GM12878 (cell line): ENCODE data around the gene SYCE1L. TPM values are rescaled to one million over a fixed set of nuclear protein-coding genes. Genes with fewer than 3 reads are reported as not detected.

Experiments used
- ATAC-seq: fragments of 200-7000 bp; cut with Tn5 transposase; 3 replicates; pipeline ENCODE4 v1.9.1; 2020; ENCODE audit warnings: mild to moderate bottlenecking, moderate library complexity
- BruUV-seq: library from RNA; stranded (reverse); fragments of 400-500 nt; replicated peaks from 2 replicates; lab custom pipeline; 2021; lab: Mats Ljungman, UMichigan
- CTCF ChIA-PET: fragments of 300-600 bp; sonication (Branson Sonifier 250); formaldehyde crosslinking; extraction: SDS; loops from one replicate; lab custom pipeline; 2021; ENCODE audit warnings: inconsistent platforms; lab: Yijun Ruan, JAX
- POLR2A ChIA-PET: fragments of 350-600 bp; formaldehyde crosslinking; extraction: SDS; loops from one replicate; lab custom pipeline; 2021; ENCODE audit warnings: inconsistent platforms; lab: Charles Lee
- RAD21 ChIA-PET: fragments of 300-600 bp; sonication (Branson Sonifier 250); formaldehyde crosslinking; loops from one replicate; lab custom pipeline; 2023; ENCODE audit warnings: antibody characterized with exemption; ENCODE audit not compliant: unreplicated experiment; lab: Charles Lee
- SMC1A ChIA-PET: fragments of 300-600 bp; sonication (Branson Sonifier 250); formaldehyde crosslinking; loops from one replicate; lab custom pipeline; 2023; ENCODE audit not compliant: unreplicated experiment, uncharacterized antibody; lab: Charles Lee
- DNase-seq: peaks from one replicate; pipeline ENCODE4 v3.0.0-alpha.2; 2011; ENCODE audit warnings: low read depth, low spot score
- FAIRE-seq: peaks from 3 replicates; lab custom pipeline; 2011; peaks lifted over from hg19 to GRCh38; lab: Jason Lieb, UNC
- H2AFZ ChIP-seq: 2 replicates; pipeline ENCODE4 v1.6.0; 2011; ENCODE audit warnings: low read depth, low read length, control low read depth; ENCODE audit not compliant: control insufficient read depth
- H3K27ac ChIP-seq: 2 replicates; pipeline ENCODE4 v1.5.1; 2011; ENCODE audit warnings: control low read depth; ENCODE audit not compliant: control insufficient read depth, insufficient read depth
- H3K27me3 ChIP-seq, 2 experiments: replicated peaks in 1 of 2; 2 replicates each; pipeline versions ENCODE4 v1.6.0 to v1.6.1; 2011; ENCODE audit warnings: low read length in 1 of 2; ENCODE audit not compliant: control insufficient read depth in 2 of 2, insufficient read depth in 2 of 2
- H3K36me3 ChIP-seq, 2 experiments: 2 replicates each; pipeline ENCODE4 v1.5.1; 2011; ENCODE audit warnings: low read length in 1 of 2; ENCODE audit not compliant: control insufficient read depth in 2 of 2, insufficient read depth in 2 of 2
- H3K4me1 ChIP-seq: 2 replicates; pipeline ENCODE4 v1.6.1; 2011; ENCODE audit warnings: mild to moderate bottlenecking, low read length, moderate library complexity, mixed read lengths; ENCODE audit not compliant: control insufficient read depth, insufficient read depth
- H3K4me2 ChIP-seq: 2 replicates; pipeline ENCODE4 v1.6.0; 2011; ENCODE audit warnings: control low read depth; ENCODE audit not compliant: control insufficient read depth, insufficient read depth
- H3K4me3 ChIP-seq: fragments of 200-600 bp; sonication (generic); 2 replicates; pipeline ENCODE4 v1.5.1; 2016
- H3K79me2 ChIP-seq: 2 replicates; pipeline ENCODE4 v1.6.0; 2011; ENCODE audit warnings: low read length; ENCODE audit not compliant: control insufficient read depth, insufficient read depth
- H3K9ac ChIP-seq: 2 replicates; pipeline ENCODE4 v1.8.0; 2011; ENCODE audit warnings: low read length, control low read depth, mixed read lengths; ENCODE audit not compliant: control insufficient read depth, insufficient read depth
- H3K9me3 ChIP-seq: replicated peaks from 3 replicates; pipeline ENCODE4 v1.5.1; 2011; ENCODE audit warnings: mild to moderate bottlenecking, low read length; ENCODE audit not compliant: control insufficient read depth, insufficient read depth
- H4K20me1 ChIP-seq: 2 replicates; pipeline ENCODE4 v1.6.0; 2011; ENCODE audit not compliant: control insufficient read depth, insufficient read depth
- BCL11A ChIP-seq: IDR thresholded peaks from 2 replicates; pipeline ENCODE4 v1.6.1; 2011; ENCODE audit warnings: low read depth, low read length
- CBX5 ChIP-seq: sonication (generic); IDR thresholded peaks from 2 replicates; pipeline ENCODE4 v1.6.1; 2016; ENCODE audit warnings: low read depth, moderate library complexity, mild to moderate bottlenecking, inconsistent platforms
- KAT2A ChIP-seq: conservative IDR thresholded peaks from 2 replicates; pipeline ENCODE4 v1.6.1; 2011; ENCODE audit warnings: low read depth, low read length; ENCODE audit not compliant: control insufficient read depth
- LARP7 ChIP-seq: fragments of 450-650 bp; IDR thresholded peaks from 2 replicates; pipeline ENCODE4 v1.6.1; 2017; ENCODE audit warnings: mild to moderate bottlenecking
- NR2F1 ChIP-seq: fragments of 450-650 bp; conservative IDR thresholded peaks from 2 replicates; pipeline ENCODE4 v1.6.1; 2017; ENCODE audit warnings: mild to moderate bottlenecking
- SRF ChIP-seq, 2 experiments: IDR thresholded peaks; 2 replicates each; pipeline ENCODE4 v1.6.1; 2011; ENCODE audit warnings: low read depth in 2 of 2, low read length in 2 of 2, mild to moderate bottlenecking in 1 of 2, moderate library complexity in 1 of 2
- WGBS: methylation state at CpG from one replicate; pipeline ENCODE4 v1.1.6; 2016; ENCODE audit warnings: low lambda C conversion rate; ENCODE audit not compliant: insufficient replicate concordance, insufficient coverage; ENCODE audit errors: missing lambda C conversion rate; 5-methylcytosine and 5-hydroxymethylcytosine counted together
- in situ Hi-C: fragments of 300-500 bp; cut with MboI; formaldehyde crosslinking; loops from 9 replicates; pipeline ENCODE4 v1.14.3; 2018; ENCODE audit warnings: mixed read lengths
- intact Hi-C: fragments of 100-400 bp; cut with micrococcal nuclease; formaldehyde crosslinking; loops from one replicate; pipeline ENCODE4 v1.14.2; 2022; ENCODE audit not compliant: unreplicated experiment
- polyA plus RNA-seq, 11 experiments: library from polyadenylated mRNA; depleted of rRNA in 4 of 11; unstranded in 6 of 11; stranded (reverse) in 5 of 11; fragments of >200 nt; fragmentation: Nextera tagmentation in 4 of 11; fragmentation: Illumina TruSeq in 1 of 11; extraction: Ambion mirVana in 4 of 11; extraction: Trizol in 1 of 11; gene quantifications; 1 replicate in 1 of 11; 2 replicates in 10 of 11; pipeline versions ENCODE4 v1.2.1 to v1.2.3, GENCODE V29; 2011 to 2016; ENCODE audit warnings: inconsistent platforms in 2 of 11, missing spikeins in 2 of 11, low read depth in 1 of 11
- total RNA-seq, 4 experiments: library from RNA; depleted of rRNA in 3 of 4; stranded (reverse); fragments of >200 nt in 3 of 4; fragmentation: Illumina TruSeq in 1 of 4; extraction: Trizol in 1 of 4; gene quantifications; 2 replicates each; pipeline versions ENCODE4 v1.2.1 to v1.2.3, GENCODE V29; 2013 to 2021
- TF ChIP-seq, protein P1 (sequence below): fragments of 450-650 bp; IDR thresholded peaks from 2 replicates; pipeline ENCODE4 v1.6.1; 2016; ENCODE audit warnings: mild to moderate bottlenecking
- TF ChIP-seq, protein P2 (sequence below): IDR thresholded peaks from 2 replicates; pipeline ENCODE4 v1.6.1; 2012; ENCODE audit warnings: improper control_type of control experiment, low read depth, low read length; ENCODE audit not compliant: insufficient replicate concordance

SYCE1L gene
- total and polyA plus RNA-seq, 10 of the 15 experiments (the other 5 are each of a cell fraction or from before 2014, with no cell fraction given) = 0.35 to 4.6 (median 0.91) TPM; not detected in 5

DNA sequence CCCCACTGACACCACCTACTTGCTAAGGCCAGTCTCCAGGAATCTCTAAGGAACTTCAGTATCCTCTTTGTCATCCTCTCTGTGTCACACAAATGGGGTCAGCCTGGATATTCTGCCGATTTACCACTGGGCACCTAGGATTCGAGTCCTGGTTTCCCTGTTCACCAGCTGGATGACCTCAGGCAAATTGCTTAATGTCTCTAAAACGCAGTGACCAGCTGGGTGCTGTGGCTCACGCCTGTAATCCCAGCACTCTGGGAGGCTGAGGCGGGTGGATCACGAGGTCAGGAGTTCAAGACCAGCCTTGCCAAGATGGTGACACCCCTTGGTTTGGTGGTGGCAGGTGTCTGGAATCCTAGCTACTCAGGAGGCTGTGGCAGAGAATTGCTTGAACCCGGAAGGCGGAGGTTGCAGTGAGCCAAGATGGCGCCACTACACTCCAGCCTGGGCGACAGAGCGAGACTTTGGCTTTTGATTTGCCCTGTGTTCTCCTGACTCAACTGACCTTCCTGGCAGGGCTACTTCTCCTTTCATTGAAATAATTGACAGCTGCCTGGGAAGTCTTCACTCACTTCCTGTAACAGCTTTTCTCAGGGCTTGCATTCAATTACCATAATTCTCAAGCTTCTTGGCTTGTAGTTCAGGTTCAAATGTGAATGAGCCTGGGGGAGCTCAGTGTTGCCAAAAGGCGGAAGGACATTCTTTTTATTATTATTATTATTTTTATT lies 15.4 kb downstream of the SYCE1L start:
- BruUV-seq = no TSS peak
- FAIRE-seq = no peak
- ChIA-PET RAD21 (no interaction called here), POLR2A (no interaction called here), CTCF (interaction anchor here (1.0 to 1.3 kb wide), 3 partner anchors 9 to 43 kb away, joined by 4 to 5 read pairs (median 5); no protein-coding TSS in a partner anchor), SMC1A (no interaction called here)
- Histone ChIP-seq H3K9me3 (no peaks in the 10 kb centered on the region), H3K36me3 (no peaks in the 10 kb centered on the region), H3K4me2 (no peak overlapping the region), H3K79me2 (no peaks in the 10 kb centered on the region), H4K20me1 (no peaks in the 10 kb centered on the region), H3K4me3 (no peak overlapping the region), H3K4me1 (no peaks in the 10 kb centered on the region; the same call in 1 of the 2 replicates), H3K27ac (no peak overlapping the region), H2AFZ (no peak overlapping the region), H3K9ac (no peak overlapping the region), H3K27me3 (no peaks in the 10 kb centered on the region)
- no peak for DNase-seq
- WGBS = 79% methylated on average over 12 of the region's 12 CpGs
- in situ Hi-C loops = loop anchor here (10.0 kb wide), 1 partner anchor 880 kb away; the partner anchor contains the start of gene WWOX
- TF ChIP-seq SRF (IDR thresholded peaks at IDR 0.05; ENCODE audit: low read depth in 2 of 2, low read length in 2 of 2) (no peak), KAT2A (no peak), LARP7 (peak; percentile 37; the same call in 1 of the 2 replicates), BCL11A (no peak), CBX5 (no peak), NR2F1 (no peak)
- TF ChIP-seq, protein P1, sequence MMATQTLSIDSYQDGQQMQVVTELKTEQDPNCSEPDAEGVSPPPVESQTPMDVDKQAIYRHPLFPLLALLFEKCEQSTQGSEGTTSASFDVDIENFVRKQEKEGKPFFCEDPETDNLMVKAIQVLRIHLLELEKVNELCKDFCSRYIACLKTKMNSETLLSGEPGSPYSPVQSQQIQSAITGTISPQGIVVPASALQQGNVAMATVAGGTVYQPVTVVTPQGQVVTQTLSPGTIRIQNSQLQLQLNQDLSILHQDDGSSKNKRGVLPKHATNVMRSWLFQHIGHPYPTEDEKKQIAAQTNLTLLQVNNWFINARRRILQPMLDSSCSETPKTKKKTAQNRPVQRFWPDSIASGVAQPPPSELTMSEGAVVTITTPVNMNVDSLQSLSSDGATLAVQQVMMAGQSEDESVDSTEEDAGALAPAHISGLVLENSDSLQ = peak; percentile 65; the same call in 1 of the 2 replicates
- TF ChIP-seq, protein P2, sequence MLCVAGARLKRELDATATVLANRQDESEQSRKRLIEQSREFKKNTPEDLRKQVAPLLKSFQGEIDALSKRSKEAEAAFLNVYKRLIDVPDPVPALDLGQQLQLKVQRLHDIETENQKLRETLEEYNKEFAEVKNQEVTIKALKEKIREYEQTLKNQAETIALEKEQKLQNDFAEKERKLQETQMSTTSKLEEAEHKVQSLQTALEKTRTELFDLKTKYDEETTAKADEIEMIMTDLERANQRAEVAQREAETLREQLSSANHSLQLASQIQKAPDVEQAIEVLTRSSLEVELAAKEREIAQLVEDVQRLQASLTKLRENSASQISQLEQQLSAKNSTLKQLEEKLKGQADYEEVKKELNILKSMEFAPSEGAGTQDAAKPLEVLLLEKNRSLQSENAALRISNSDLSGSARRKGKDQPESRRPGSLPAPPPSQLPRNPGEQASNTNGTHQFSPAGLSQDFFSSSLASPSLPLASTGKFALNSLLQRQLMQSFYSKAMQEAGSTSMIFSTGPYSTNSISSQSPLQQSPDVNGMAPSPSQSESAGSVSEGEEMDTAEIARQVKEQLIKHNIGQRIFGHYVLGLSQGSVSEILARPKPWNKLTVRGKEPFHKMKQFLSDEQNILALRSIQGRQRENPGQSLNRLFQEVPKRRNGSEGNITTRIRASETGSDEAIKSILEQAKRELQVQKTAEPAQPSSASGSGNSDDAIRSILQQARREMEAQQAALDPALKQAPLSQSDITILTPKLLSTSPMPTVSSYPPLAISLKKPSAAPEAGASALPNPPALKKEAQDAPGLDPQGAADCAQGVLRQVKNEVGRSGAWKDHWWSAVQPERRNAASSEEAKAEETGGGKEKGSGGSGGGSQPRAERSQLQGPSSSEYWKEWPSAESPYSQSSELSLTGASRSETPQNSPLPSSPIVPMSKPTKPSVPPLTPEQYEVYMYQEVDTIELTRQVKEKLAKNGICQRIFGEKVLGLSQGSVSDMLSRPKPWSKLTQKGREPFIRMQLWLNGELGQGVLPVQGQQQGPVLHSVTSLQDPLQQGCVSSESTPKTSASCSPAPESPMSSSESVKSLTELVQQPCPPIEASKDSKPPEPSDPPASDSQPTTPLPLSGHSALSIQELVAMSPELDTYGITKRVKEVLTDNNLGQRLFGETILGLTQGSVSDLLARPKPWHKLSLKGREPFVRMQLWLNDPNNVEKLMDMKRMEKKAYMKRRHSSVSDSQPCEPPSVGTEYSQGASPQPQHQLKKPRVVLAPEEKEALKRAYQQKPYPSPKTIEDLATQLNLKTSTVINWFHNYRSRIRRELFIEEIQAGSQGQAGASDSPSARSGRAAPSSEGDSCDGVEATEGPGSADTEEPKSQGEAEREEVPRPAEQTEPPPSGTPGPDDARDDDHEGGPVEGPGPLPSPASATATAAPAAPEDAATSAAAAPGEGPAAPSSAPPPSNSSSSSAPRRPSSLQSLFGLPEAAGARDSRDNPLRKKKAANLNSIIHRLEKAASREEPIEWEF = no peak
- no peak for ATAC-seq
- intact Hi-C loops = no loop called here
